NB4 (cell line): ENCODE data around the gene USF2.

Experiments
- CTCF ChIP-seq: IDR thresholded peaks from one replicate; pipeline ENCODE4 v1.5.1; 2012; ENCODE audit warnings: low read depth, low read length
- MYC ChIP-seq: IDR thresholded peaks from 2 replicates; pipeline ENCODE4 v1.6.1; 2011; ENCODE audit warnings: low read depth, low read length
- POLR2A ChIP-seq: IDR thresholded peaks from 2 replicates; pipeline ENCODE4 v1.6.1; 2011; ENCODE audit warnings: mild to moderate bottlenecking; ENCODE audit not compliant: insufficient read length; ENCODE audit errors: extremely low read depth

GRCh38 chr19:35224681-35225571 is 43.8 kb upstream of the USF2 start:
- TF ChIP-seq POLR2A (no peak), CTCF (no peak), MYC (no peak)
